ENCODE measurements around the gene ZNF615. TPM values are rescaled to one million over a fixed set of nuclear protein-coding genes. Genes with fewer than 3 reads are reported as not detected.

The ZNF615 gene
- total and polyA plus RNA-seq, 2 of the 4 experiments (the other 2 are of a cell fraction): 2.0 to 10.9 TPM

DNA sequence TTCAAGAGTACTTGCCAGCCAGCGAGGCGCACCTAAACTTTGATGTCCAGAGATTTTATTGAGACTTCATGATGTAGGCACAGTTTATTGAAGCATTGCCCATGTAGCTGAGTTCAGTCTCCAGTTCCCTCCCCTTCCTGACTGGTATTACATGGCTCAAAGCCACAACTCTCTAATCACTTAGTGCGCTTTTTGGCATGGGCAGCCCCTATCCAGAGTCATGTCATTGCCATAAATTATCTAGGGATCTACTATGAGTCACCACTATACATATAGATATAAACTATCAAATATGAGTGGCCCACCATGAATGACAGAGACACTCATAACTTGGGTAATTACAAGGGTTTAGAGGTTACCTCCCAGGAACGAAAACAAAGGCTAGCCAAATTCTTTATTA, 12.5 kb upstream of the ZNF615 start:
- dilution Hi-C loops (cut with HindIII; ENCODE audit: low sequenced_read_pairs, unreplicated experiment) (no loop called here), intact Hi-C loops (cut with micrococcal nuclease) (no loop called here)
- TF ChIP-seq RCOR1 (IDR thresholded peaks at IDR 0.05; ENCODE audit: insufficient replicate concordance, low read length): no peak
- TF ChIP-seq NFE2L2 (IDR thresholded peaks at IDR 0.05; ENCODE audit: low read depth, low read length): no peak
- no peak for TF ChIP-seq MAZ (IDR thresholded peaks at IDR 0.05; ENCODE audit: borderline replicate concordance, low read depth, low read length)
- TF ChIP-seq RFX5 (IDR thresholded peaks at IDR 0.05; ENCODE audit: low read depth, low read length): no peak
- TF ChIP-seq, protein P1, sequence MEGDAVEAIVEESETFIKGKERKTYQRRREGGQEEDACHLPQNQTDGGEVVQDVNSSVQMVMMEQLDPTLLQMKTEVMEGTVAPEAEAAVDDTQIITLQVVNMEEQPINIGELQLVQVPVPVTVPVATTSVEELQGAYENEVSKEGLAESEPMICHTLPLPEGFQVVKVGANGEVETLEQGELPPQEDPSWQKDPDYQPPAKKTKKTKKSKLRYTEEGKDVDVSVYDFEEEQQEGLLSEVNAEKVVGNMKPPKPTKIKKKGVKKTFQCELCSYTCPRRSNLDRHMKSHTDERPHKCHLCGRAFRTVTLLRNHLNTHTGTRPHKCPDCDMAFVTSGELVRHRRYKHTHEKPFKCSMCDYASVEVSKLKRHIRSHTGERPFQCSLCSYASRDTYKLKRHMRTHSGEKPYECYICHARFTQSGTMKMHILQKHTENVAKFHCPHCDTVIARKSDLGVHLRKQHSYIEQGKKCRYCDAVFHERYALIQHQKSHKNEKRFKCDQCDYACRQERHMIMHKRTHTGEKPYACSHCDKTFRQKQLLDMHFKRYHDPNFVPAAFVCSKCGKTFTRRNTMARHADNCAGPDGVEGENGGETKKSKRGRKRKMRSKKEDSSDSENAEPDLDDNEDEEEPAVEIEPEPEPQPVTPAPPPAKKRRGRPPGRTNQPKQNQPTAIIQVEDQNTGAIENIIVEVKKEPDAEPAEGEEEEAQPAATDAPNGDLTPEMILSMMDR (conservative IDR thresholded peaks at IDR 0.05; ENCODE audit: low read depth, low read length): no peak
- no peak for TF ChIP-seq CEBPB (IDR thresholded peaks at IDR 0.05; ENCODE audit: low read depth, low read length)
- TF ChIP-seq RAD21 (IDR thresholded peaks at IDR 0.05; ENCODE audit: low read length): no peak
- no peak for TF ChIP-seq MAFK (IDR thresholded peaks at IDR 0.05; ENCODE audit: low read depth, low read length)
- TF ChIP-seq SMC3 (IDR thresholded peaks at IDR 0.05; ENCODE audit: low read depth, low read length): no peak
- no peak for TF ChIP-seq CHD1 (IDR thresholded peaks at IDR 0.05; ENCODE audit: low read depth, low read length)
- no peak for TF ChIP-seq FOS (IDR thresholded peaks at IDR 0.05; ENCODE audit: low read depth, low read length)
- TF ChIP-seq BHLHE40 (IDR thresholded peaks at IDR 0.05; ENCODE audit: low read depth, low read length): no peak
- TF ChIP-seq, protein P2, sequence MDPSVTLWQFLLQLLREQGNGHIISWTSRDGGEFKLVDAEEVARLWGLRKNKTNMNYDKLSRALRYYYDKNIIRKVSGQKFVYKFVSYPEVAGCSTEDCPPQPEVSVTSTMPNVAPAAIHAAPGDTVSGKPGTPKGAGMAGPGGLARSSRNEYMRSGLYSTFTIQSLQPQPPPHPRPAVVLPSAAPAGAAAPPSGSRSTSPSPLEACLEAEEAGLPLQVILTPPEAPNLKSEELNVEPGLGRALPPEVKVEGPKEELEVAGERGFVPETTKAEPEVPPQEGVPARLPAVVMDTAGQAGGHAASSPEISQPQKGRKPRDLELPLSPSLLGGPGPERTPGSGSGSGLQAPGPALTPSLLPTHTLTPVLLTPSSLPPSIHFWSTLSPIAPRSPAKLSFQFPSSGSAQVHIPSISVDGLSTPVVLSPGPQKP (IDR thresholded peaks at IDR 0.05; ENCODE audit: borderline replicate concordance, low read depth, low read length): no peak
- TF ChIP-seq MXI1 (IDR thresholded peaks at IDR 0.05; ENCODE audit: borderline replicate concordance, low read depth, low read length): no peak

More for the DNA sequence above, 12.5 kb upstream of the ZNF615 start:
- Histone ChIP-seq H3K36me3 (ENCODE audit: control insufficient read depth, insufficient read depth, low read length) (peaks cover 63% of the 10 kb centered on the region), H3K27ac (ENCODE audit: insufficient read depth, low read length) (no peak overlapping the region), H2BK15ac (ENCODE audit: low read depth, low read length) (no peak overlapping the region), H3K4me3 (ENCODE audit: insufficient read depth, low read depth, low read length) (no peak overlapping the region), H3K18ac (ENCODE audit: low read depth, low read length) (no peak overlapping the region), H2BK120ac (ENCODE audit: low read depth, low read length) (no peak overlapping the region), H3K9me3 (ENCODE audit: control insufficient read depth, insufficient read depth, low read length) (peaks cover 26% of the 10 kb centered on the region), H4K91ac (ENCODE audit: insufficient read depth, low read depth, low read length) (no peak overlapping the region), H3K14ac (replicated peaks; ENCODE audit: low read depth, low read length) (no peak overlapping the region), H2BK20ac (ENCODE audit: low read depth, low read length) (no peak overlapping the region), H2AK9ac (replicated peaks; ENCODE audit: low read depth, low read length, poor library complexity) (no peak overlapping the region), H3K9ac (ENCODE audit: low read depth, low read length) (no peak overlapping the region), H3K27me3 (ENCODE audit: control insufficient read depth, insufficient read depth, low read length) (no peaks in the 10 kb centered on the region), H4K8ac (ENCODE audit: low read depth in 2 of 2, low read length in 2 of 2) (no peak overlapping the region), H3K4ac (ENCODE audit: low read depth, low read length) (no peak overlapping the region), H2AFZ (replicated peaks; ENCODE audit: low read length, poor library complexity) (no peak overlapping the region), H3K56ac (ENCODE audit: extremely low read depth, insufficient read depth, low read length) (no peak overlapping the region), H4K20me1 (ENCODE audit: insufficient read depth, low read length) (no peaks in the 10 kb centered on the region), H2AK5ac (ENCODE audit: low read depth, low read length) (no peak overlapping the region), H2BK5ac (ENCODE audit: low read depth, low read length, poor library complexity, severe bottlenecking) (no peak overlapping the region), H3K4me1 (ENCODE audit: control insufficient read depth, insufficient read depth, low read length) (no peaks in the 10 kb centered on the region), H3K23ac (ENCODE audit: low read depth, low read length) (no peak overlapping the region), H3K79me1 (ENCODE audit: low read depth in 1 of 2, low read length in 2 of 2) (peaks cover 0 to 29% of the 10 kb centered on the region in 2 experiments; a peak in 1 of 4 replicates), H4K5ac (ENCODE audit: low read depth, low read length) (no peak overlapping the region), H3K9me1 (ENCODE audit: insufficient read depth, low read length) (no peaks in the 10 kb centered on the region), H3K4me2 (ENCODE audit: low read depth, low read length) (no peak overlapping the region)
- WGBS, 2 experiments (ENCODE audit: extremely low coverage in 2 of 2, insufficient read length in 1 of 2): no CpG with 5 or more reads among the region's 4 CpGs
- DNase-seq (no peak), ATAC-seq (ENCODE audit: low read depth) (no peak)
- ChIA-PET CTCF (no interaction called here), POLR2A (ENCODE audit: unreplicated experiment) (no interaction called here)
- in situ Hi-C loops (cut with MboI; ENCODE audit: low sequenced_read_pairs): no loop called here
- BruUV-seq (replicated peaks): no TSS peak

Measured in IMR-90 (cell line).